Neural progenitor cell (in vitro differentiated cells): ENCODE measurements around the gene RBMX2.

Experiments used
- CTCF ChIP-seq: fragments of 200-600 bp; sonication (generic); IDR thresholded peaks from 2 replicates; pipeline ENCODE4 v1.5.1; 2017; ENCODE audit warnings: antibody characterized with exemption, mild to moderate bottlenecking
- EZH2 ChIP-seq: fragments of 200-600 bp; sonication (generic); IDR thresholded peaks from 2 replicates; pipeline ENCODE4 v1.6.1; 2017; ENCODE audit warnings: antibody characterized with exemption, mild to moderate bottlenecking, moderate library complexity
- EZH2phosphoT487 ChIP-seq: fragments of 200-600 bp; sonication (generic); IDR thresholded peaks from 2 replicates; pipeline ENCODE4 v1.6.1; 2017; ENCODE audit warnings: antibody characterized with exemption

GRCh38 chrX:130413415-130413814, 11.6 kb downstream of the RBMX2 start:
- TF ChIP-seq CTCF, result no peak
- no peak for TF ChIP-seq EZH2
- TF ChIP-seq EZH2phosphoT487, result no peak
